Vagina (tissue), 2 donors: ENCODE measurements around the gene AKAP5.

Experiments
- POLR2A ChIP-seq, 2 donors: fragments of 450-650 bp; IDR thresholded peaks; one replicate each; pipeline ENCODE4 v1.6.1; 2017; ENCODE audit warnings: antibody characterized with exemption in 2 of 2, mild to moderate bottlenecking in 2 of 2, moderate library complexity in 2 of 2
- POLR2AphosphoS5 ChIP-seq, 2 donors: sonication (generic); formaldehyde crosslinking; IDR thresholded peaks; one replicate each; pipeline ENCODE4 v1.9.0; 2017; ENCODE audit warnings: antibody characterized with exemption in 2 of 2, mild to moderate bottlenecking in 2 of 2, low read depth in 1 of 2; ENCODE audit not compliant: insufficient read depth in 1 of 2
- TF ChIP-seq, protein P1 (sequence below), 3 experiments: fragments of 450-650 bp in 2 of 3; fragments of 200-600 bp in 1 of 3; sonication (generic) in 1 of 3; IDR thresholded peaks; one replicate each; pipeline ENCODE4 v1.5.1; 2017 to 2019; ENCODE audit warnings: antibody characterized with exemption in 3 of 3, mild to moderate bottlenecking in 2 of 3, moderate library complexity in 2 of 3

GRCh38 chr14:64502887-64503433, 37.7 kb downstream of the AKAP5 start:
- TF ChIP-seq, protein P1, sequence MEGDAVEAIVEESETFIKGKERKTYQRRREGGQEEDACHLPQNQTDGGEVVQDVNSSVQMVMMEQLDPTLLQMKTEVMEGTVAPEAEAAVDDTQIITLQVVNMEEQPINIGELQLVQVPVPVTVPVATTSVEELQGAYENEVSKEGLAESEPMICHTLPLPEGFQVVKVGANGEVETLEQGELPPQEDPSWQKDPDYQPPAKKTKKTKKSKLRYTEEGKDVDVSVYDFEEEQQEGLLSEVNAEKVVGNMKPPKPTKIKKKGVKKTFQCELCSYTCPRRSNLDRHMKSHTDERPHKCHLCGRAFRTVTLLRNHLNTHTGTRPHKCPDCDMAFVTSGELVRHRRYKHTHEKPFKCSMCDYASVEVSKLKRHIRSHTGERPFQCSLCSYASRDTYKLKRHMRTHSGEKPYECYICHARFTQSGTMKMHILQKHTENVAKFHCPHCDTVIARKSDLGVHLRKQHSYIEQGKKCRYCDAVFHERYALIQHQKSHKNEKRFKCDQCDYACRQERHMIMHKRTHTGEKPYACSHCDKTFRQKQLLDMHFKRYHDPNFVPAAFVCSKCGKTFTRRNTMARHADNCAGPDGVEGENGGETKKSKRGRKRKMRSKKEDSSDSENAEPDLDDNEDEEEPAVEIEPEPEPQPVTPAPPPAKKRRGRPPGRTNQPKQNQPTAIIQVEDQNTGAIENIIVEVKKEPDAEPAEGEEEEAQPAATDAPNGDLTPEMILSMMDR (IDR thresholded peaks at IDR 0.05): no peak
- TF ChIP-seq POLR2A (IDR thresholded peaks at IDR 0.05) (no peak), POLR2AphosphoS5 (IDR thresholded peaks at IDR 0.05; ENCODE audit: insufficient read depth in 1 of 2, low read depth in 1 of 2) (no peak)
